Uterus (tissue), 4 donors: ENCODE results near the gene CHST3. TPM values are rescaled to one million over a fixed set of nuclear protein-coding genes. Genes with fewer than 3 reads are reported as not detected.
A peak's percentile ranks its signal among the peaks of the same experiment; 100 is the strongest.

ENCODE experiments used
- DNase-seq, 2 donors: peaks; one replicate each; pipeline ENCODE4 v3.0.0-alpha.2; 2019 to 2020
- H3K27ac ChIP-seq, 2 donors: fragments of 200-600 bp; sonication (generic); 1 replicate in 1 of 2; 2 replicates in 1 of 2; pipeline ENCODE4 v1.5.1; 2016 to 2018
- H3K27me3 ChIP-seq, 2 donors: fragments of 200-600 bp; sonication (generic); one replicate each; pipeline ENCODE4 v1.5.1; 2018 to 2019; ENCODE audit warnings: control low read depth in 1 of 2
- H3K36me3 ChIP-seq, 2 donors: fragments of 200-600 bp; sonication (generic); one replicate each; pipeline ENCODE4 v1.5.1; 2019; ENCODE audit warnings: control low read depth in 1 of 2
- H3K4me1 ChIP-seq, 2 donors: fragments of 200-600 bp; sonication (generic); one replicate each; pipeline ENCODE4 v1.5.1; 2018 to 2019; ENCODE audit warnings: control low read depth in 1 of 2
- H3K4me3 ChIP-seq, 2 donors: fragments of 200-600 bp; sonication (generic); 1 replicate in 1 of 2; 2 replicates in 1 of 2; pipeline ENCODE4 v1.5.1; 2018 to 2019; ENCODE audit warnings: mild to moderate bottlenecking in 1 of 2
- H3K9me3 ChIP-seq, 2 donors: fragments of 200-600 bp; sonication (generic); one replicate each; pipeline ENCODE4 v1.5.1; 2019; ENCODE audit warnings: control low read depth in 1 of 2
- CTCF ChIP-seq, 4 experiments: fragments of 200-600 bp in 2 of 4; fragments of 450-650 bp in 2 of 4; sonication (generic) in 2 of 4; IDR thresholded peaks; one replicate each; pipeline ENCODE4 v1.5.1; 2016 to 2019; ENCODE audit warnings: antibody characterized with exemption in 4 of 4, mild to moderate bottlenecking in 2 of 4, moderate library complexity in 1 of 4
- POLR2A ChIP-seq, 2 donors: fragments of 450-650 bp; IDR thresholded peaks; one replicate each; pipeline ENCODE4 v1.6.1; 2016; ENCODE audit warnings: antibody characterized with exemption in 2 of 2, mild to moderate bottlenecking in 1 of 2, moderate library complexity in 1 of 2
- intact Hi-C: fragments of 100-400 bp; cut with DNase I; formaldehyde crosslinking; loops from one replicate; pipeline ENCODE4 v1.15.1; 2023; ENCODE audit warnings: low total_unique reads
- total RNA-seq, 4 donors: library from RNA; depleted of rRNA in 3 of 4; stranded (reverse); fragments of >200 nt in 3 of 4; gene quantifications; one replicate each; pipeline versions ENCODE4 v1.1.0 to v1.2.4, GENCODE V29; 2014 to 2023
- donor health status: DM: yes; HTN: yes; CAD: no.

The CHST3 gene
- total RNA-seq, 4 donors from 2014 or later, result 12.3 to 44.7 (median 28.1) TPM

- Histone ChIP-seq H3K4me1 (peaks cover 9% of the 10 kb centered on the region in 2 donors), H3K27me3 (no peaks in the 10 kb centered on the region), H3K4me3 (no peak overlapping the region), H3K27ac (peak overlapping the region; percentile 80 to 89), H3K9me3 (no peaks in the 10 kb centered on the region), H3K36me3 (no peaks in the 10 kb centered on the region)
- intact Hi-C loops, result no loop called here
- TF ChIP-seq POLR2A (IDR thresholded peaks at IDR 0.05) (no peak), CTCF (IDR thresholded peaks at IDR 0.05) (no peak)
- DNase-seq, result no peak
Observed at GRCh38 chr10:72025832-72026231, 61.6 kb downstream of the CHST3 start.

- Histone ChIP-seq H3K27me3 (no peaks in the 10 kb centered on the region), H3K4me3 (no peak overlapping the region), H3K9me3 (no peaks in the 10 kb centered on the region), H3K36me3 (no peaks in the 10 kb centered on the region), H3K4me1 (peaks cover 8 to 13% of the 10 kb centered on the region in 2 donors), H3K27ac (peak overlapping the region; percentile 80 to 89)
- TF ChIP-seq CTCF (IDR thresholded peaks at IDR 0.05), result no peak
- no peak for TF ChIP-seq POLR2A (IDR thresholded peaks at IDR 0.05)
- DNase-seq, result peak; percentile 72 to 80
- intact Hi-C loops, result no loop called here
Observed at GRCh38 chr10:72026278-72027111, 62.3 kb downstream of the CHST3 start.

- peaks cover 4 to 8% of the 10 kb centered on the region in 2 donors for H3K4me1 ChIP-seq
- TF ChIP-seq POLR2A (IDR thresholded peaks at IDR 0.05) (no peak), CTCF (IDR thresholded peaks at IDR 0.05) (no peak)
- no peaks in the 10 kb centered on the region for H3K27me3 ChIP-seq
- H3K27ac ChIP-seq, result peak overlapping the region; percentile 80 to 89
- H3K9me3 ChIP-seq, result no peaks in the 10 kb centered on the region
- no peaks in the 10 kb centered on the region for H3K36me3 ChIP-seq
- intact Hi-C loops, result no loop called here
- H3K4me3 ChIP-seq, result no peak overlapping the region
- peak; percentile 47 to 71 for DNase-seq
Observed at GRCh38 chr10:72027498-72027897, 63.3 kb downstream of the CHST3 start.

GRCh38 chr10:72029414-72029813 is 65.2 kb downstream of the CHST3 start:
- Histone ChIP-seq H3K27ac (peak overlapping the region; percentile 80 to 89), H3K4me3 (no peak overlapping the region), H3K36me3 (no peaks in the 10 kb centered on the region), H3K27me3 (no peaks in the 10 kb centered on the region), H3K4me1 (peaks cover 4 to 8% of the 10 kb centered on the region in 2 donors), H3K9me3 (no peaks in the 10 kb centered on the region)
- TF ChIP-seq POLR2A (IDR thresholded peaks at IDR 0.05), result no peak
- TF ChIP-seq CTCF (IDR thresholded peaks at IDR 0.05), result no peak
- DNase-seq, result no peak
- intact Hi-C loops, result no loop called here

- peaks cover 4 to 8% of the 10 kb centered on the region in 2 donors for H3K4me1 ChIP-seq
- no peaks in the 10 kb centered on the region for H3K36me3 ChIP-seq
- DNase-seq, result peak; percentile 87 to 91
- intact Hi-C loops, result no loop called here
- peak overlapping the region; percentile 80 to 89 for H3K27ac ChIP-seq
- TF ChIP-seq CTCF (IDR thresholded peaks at IDR 0.05) (no peak), POLR2A (IDR thresholded peaks at IDR 0.05) (peak in 1 of 2 donors; percentile 18)
- peak overlapping the region in 1 of 2 donors; percentile 13 for H3K4me3 ChIP-seq
- no peaks in the 10 kb centered on the region for H3K9me3 ChIP-seq
- H3K27me3 ChIP-seq, result no peaks in the 10 kb centered on the region
Observed at GRCh38 chr10:72030762-72031543, 66.8 kb downstream of the CHST3 start.
